ENCODE results near the gene DUOX2.

DNA sequence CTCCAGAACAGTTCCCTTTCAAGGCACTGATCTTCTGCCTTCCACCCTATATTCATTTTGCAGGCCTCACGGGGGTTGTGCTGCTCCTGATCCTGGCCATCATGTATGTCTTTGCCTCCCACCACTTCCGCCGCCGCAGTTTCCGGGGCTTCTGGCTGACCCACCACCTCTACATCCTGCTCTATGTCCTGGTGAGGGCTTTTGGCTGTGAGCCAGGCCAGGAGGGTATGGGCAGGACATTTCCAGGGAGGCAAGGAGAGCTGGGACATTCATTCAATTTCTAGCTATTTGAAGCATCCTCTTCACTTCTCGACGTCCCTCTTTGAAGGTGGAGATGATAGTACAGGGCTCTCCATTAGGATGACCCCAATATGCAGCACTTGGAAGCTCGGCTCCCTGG is 41.8 kb upstream of the DUOX2 start:
- TF ChIP-seq RAD21 (IDR thresholded peaks at IDR 0.05) (no peak), RXRA (IDR thresholded peaks at IDR 0.05) (no peak), FOXA2 (IDR thresholded peaks at IDR 0.05) (no peak), REST (IDR thresholded peaks at IDR 0.05) (no peak), MAX (IDR thresholded peaks at IDR 0.05) (no peak), GABPA (IDR thresholded peaks at IDR 0.05 in 1 of 2, conservative IDR thresholded peaks at IDR 0.05 in 1 of 2) (no peak)
- TF ChIP-seq, protein P1, sequence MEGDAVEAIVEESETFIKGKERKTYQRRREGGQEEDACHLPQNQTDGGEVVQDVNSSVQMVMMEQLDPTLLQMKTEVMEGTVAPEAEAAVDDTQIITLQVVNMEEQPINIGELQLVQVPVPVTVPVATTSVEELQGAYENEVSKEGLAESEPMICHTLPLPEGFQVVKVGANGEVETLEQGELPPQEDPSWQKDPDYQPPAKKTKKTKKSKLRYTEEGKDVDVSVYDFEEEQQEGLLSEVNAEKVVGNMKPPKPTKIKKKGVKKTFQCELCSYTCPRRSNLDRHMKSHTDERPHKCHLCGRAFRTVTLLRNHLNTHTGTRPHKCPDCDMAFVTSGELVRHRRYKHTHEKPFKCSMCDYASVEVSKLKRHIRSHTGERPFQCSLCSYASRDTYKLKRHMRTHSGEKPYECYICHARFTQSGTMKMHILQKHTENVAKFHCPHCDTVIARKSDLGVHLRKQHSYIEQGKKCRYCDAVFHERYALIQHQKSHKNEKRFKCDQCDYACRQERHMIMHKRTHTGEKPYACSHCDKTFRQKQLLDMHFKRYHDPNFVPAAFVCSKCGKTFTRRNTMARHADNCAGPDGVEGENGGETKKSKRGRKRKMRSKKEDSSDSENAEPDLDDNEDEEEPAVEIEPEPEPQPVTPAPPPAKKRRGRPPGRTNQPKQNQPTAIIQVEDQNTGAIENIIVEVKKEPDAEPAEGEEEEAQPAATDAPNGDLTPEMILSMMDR (IDR thresholded peaks at IDR 0.05; ENCODE audit: low read depth, low read length, missing input control) = no peak
